Neutrophil (primary cell): ENCODE measurements around the gene MACO1.

Experiments used
- H3K27ac ChIP-seq: fragments of 200-600 bp; sonication (generic); 2 replicates; pipeline ENCODE4 v1.5.1; 2016; ENCODE audit warnings: mild to moderate bottlenecking, moderate library complexity
- H3K27me3 ChIP-seq: fragments of 200-600 bp; sonication (generic); 2 replicates; pipeline ENCODE4 v1.6.0; 2016; ENCODE audit warnings: mild to moderate bottlenecking
- H3K36me3 ChIP-seq: fragments of 200-600 bp; sonication (generic); 2 replicates; pipeline ENCODE4 v1.5.1; 2017
- H3K4me1 ChIP-seq, 2 experiments: fragments of 200-600 bp in 1 of 2; sonication (generic) in 1 of 2; 1 replicate in 1 of 2; 2 replicates in 1 of 2; pipeline versions ENCODE4 v1.5.1 to v1.6.1; 2013 to 2016; ENCODE audit warnings: low read depth in 1 of 2, low read length in 1 of 2, mild to moderate bottlenecking in 1 of 2, moderate library complexity in 1 of 2; ENCODE audit not compliant: control insufficient read depth in 1 of 2, insufficient read depth in 1 of 2
- H3K4me3 ChIP-seq, 2 experiments: fragments of 200-600 bp in 1 of 2; sonication (generic) in 1 of 2; 1 replicate in 1 of 2; 2 replicates in 1 of 2; pipeline ENCODE4 v1.5.1; 2013 to 2016; ENCODE audit warnings: low read depth in 1 of 2, low read length in 1 of 2, mild to moderate bottlenecking in 1 of 2, moderate library complexity in 1 of 2
- H3K9me3 ChIP-seq: fragments of 200-600 bp; sonication (generic); 2 replicates; pipeline ENCODE4 v1.5.1; 2016
- CTCF ChIP-seq: fragments of 200-600 bp; sonication (generic); IDR thresholded peaks from 2 replicates; pipeline ENCODE4 v1.5.1; 2016; ENCODE audit warnings: antibody characterized with exemption

The MACO1 gene

GRCh38 chr1:25517476-25518394, 87.0 kb downstream of the MACO1 start:
- TF ChIP-seq CTCF, result no peak
- no peaks in the 10 kb centered on the region for H3K27me3 ChIP-seq
- H3K9me3 ChIP-seq, result no peaks in the 10 kb centered on the region
- no peaks in the 10 kb centered on the region for H3K4me1 ChIP-seq
- H3K4me3 ChIP-seq, result no peak overlapping the region
- no peaks in the 10 kb centered on the region for H3K36me3 ChIP-seq
- H3K27ac ChIP-seq, result no peak overlapping the region

DNA sequence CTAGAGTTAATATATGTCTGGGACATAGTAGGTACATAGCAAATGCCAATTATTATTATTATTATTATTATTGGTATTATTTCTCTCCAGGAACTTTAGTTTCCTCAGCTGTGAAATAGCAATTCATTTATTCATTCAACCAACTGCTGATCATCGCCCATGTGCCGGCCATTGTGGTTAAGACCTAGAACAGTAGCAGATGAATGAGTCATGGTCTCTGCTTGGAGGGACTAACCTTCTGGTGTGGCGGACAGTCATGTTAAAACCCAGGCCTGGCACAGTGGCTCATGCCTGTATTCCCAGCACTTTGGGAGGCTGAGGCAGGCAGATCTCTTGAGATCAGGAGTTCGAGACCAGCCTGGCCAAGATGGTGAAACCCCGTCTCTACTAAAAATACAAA, 88.9 kb downstream of the MACO1 start:
- no peaks in the 10 kb centered on the region for H3K4me1 ChIP-seq
- no peak overlapping the region for H3K4me3 ChIP-seq
- H3K36me3 ChIP-seq, result no peaks in the 10 kb centered on the region
- no peak overlapping the region for H3K27ac ChIP-seq
- no peaks in the 10 kb centered on the region for H3K9me3 ChIP-seq
- TF ChIP-seq CTCF, result no peak
- H3K27me3 ChIP-seq, result no peaks in the 10 kb centered on the region

DNA sequence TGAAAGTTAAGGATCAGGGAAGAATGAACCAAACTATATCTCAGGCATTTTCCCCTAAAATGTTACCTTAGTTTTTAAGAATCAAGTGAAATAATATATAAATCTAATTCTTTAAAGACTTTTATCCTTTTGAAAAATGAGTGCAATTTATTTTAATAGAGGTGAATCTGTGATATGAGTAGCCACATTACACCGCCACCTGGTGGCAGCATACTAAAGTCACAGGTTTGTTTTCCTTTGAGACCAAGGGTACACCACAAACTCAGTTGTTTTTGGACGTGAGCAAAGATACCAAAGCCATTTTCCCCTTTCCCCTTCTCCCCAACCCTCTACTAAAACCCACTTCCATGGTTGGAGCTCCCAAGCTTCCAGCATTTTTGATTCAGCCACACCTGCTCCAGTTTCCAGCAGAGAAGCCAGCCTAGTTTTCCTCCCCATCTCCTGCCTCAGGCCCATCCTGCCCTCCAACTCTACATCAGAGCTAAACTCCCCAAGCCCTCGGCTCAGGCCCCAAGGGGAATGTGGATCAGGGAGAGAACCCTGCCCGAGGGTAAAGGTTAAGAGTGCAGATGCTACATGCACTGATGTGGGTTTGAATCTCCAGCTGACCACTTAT, 89.9 kb downstream of the MACO1 start:
- no peak overlapping the region for H3K27ac ChIP-seq
- H3K36me3 ChIP-seq, result no peaks in the 10 kb centered on the region
- peak; percentile 52 for TF ChIP-seq CTCF
- H3K4me1 ChIP-seq, result no peaks in the 10 kb centered on the region
- no peaks in the 10 kb centered on the region for H3K9me3 ChIP-seq
- H3K27me3 ChIP-seq, result peaks cover 4% of the 10 kb centered on the region
- H3K4me3 ChIP-seq, result no peak overlapping the region

DNA sequence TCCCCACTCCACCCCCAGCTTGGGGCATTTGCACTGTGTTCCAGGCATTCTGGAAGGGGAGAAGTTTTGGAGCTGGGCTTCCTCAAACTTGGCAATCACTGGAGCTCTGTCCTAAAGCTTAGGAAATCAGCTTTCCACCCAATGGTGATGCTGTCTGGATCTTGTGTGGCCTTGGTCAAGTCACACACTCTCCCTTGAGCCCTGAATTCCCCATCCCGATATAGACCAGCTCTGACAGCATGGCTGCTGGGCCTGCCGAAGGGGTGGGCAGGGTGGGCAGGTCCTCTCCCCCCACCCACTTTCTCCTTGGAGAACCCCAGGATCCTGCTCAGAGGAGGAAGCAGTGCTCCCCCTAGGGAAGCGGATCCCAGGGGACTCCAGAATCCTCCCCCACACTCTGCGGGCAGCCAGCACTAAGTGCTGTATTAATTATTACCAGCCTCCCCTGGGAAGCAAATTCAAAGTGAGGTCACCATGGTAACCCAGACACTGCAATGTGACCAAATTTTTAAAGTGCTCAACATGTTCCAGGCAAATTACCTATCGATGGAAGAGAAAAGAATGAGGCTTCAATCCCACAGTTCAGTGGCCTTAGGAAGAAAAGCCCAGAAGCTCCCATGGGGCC, 91.4 kb downstream of the MACO1 start:
- Histone ChIP-seq H3K36me3 (no peaks in the 10 kb centered on the region), H3K9me3 (no peaks in the 10 kb centered on the region), H3K27me3 (peaks cover 6% of the 10 kb centered on the region), H3K4me1 (no peaks in the 10 kb centered on the region), H3K4me3 (no peak overlapping the region), H3K27ac (no peak overlapping the region)
- TF ChIP-seq CTCF, result no peak

DNA sequence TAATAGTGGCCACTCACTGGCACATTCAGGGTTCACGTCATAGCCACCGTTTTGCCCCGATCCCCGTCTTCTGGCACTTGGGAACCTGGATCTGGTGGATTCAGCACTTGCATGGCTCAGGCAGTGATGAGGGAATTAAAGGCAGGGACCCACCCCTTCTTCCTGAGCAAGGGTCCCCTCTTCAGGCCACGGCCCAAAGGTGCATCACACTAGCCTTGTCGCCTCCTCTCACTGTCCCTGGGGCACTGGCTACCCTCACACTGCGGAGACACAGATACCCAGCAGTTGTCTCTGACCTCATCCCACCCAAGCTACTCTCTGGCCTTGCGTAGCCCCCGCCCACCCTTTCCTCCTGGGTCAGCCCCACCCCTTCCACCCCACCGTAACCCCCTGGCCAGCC, 92.8 kb downstream of the MACO1 start:
- no peak for TF ChIP-seq CTCF
- peaks cover 6% of the 10 kb centered on the region for H3K27me3 ChIP-seq
- no peak overlapping the region for H3K27ac ChIP-seq
- H3K4me3 ChIP-seq, result no peak overlapping the region
- no peaks in the 10 kb centered on the region for H3K9me3 ChIP-seq
- no peaks in the 10 kb centered on the region for H3K36me3 ChIP-seq
- no peaks in the 10 kb centered on the region for H3K4me1 ChIP-seq
